ENCODE measurements around the gene ROBO4.

Gene ROBO4

GRCh38 chr11:124882339-124883071, 15.2 kb downstream of the ROBO4 start:
- H3K4me1 ChIP-seq (ENCODE audit: insufficient read depth, insufficient read length) = no peaks in the 10 kb centered on the region

GRCh38 chr11:124880958-124881357, 16.7 kb downstream of the ROBO4 start:
- no peaks in the 10 kb centered on the region for H3K36me3 ChIP-seq (ENCODE audit: insufficient read depth, insufficient read length, low read length)
- no peaks in the 10 kb centered on the region for H3K27me3 ChIP-seq (ENCODE audit: insufficient read depth, insufficient read length)
- DNase-seq (ENCODE audit: low read depth, low spot score) = no peak
- no peak overlapping the region for H3K9ac ChIP-seq (ENCODE audit: insufficient read length, low read depth)
- no peak for TF ChIP-seq SUZ12 (IDR thresholded peaks at IDR 0.05; ENCODE audit: extremely low read depth, insufficient read depth, insufficient read length)
- no peak overlapping the region for H3K4me3 ChIP-seq (ENCODE audit: insufficient read length, low read depth)
- H3K9me3 ChIP-seq (ENCODE audit: insufficient read depth, low read length) = no peaks in the 10 kb centered on the region
- H3K4me1 ChIP-seq (ENCODE audit: insufficient read depth, insufficient read length) = no peaks in the 10 kb centered on the region

More at GRCh38 chr11:124882339-124883071, 15.2 kb downstream of the ROBO4 start:
- Histone ChIP-seq H3K4me3 (ENCODE audit: insufficient read length, low read depth) (no peak overlapping the region), H3K9ac (ENCODE audit: insufficient read length, low read depth) (no peak overlapping the region), H3K9me3 (ENCODE audit: insufficient read depth, low read length) (no peaks in the 10 kb centered on the region), H3K36me3 (ENCODE audit: insufficient read depth, insufficient read length, low read length) (no peaks in the 10 kb centered on the region), H3K27me3 (ENCODE audit: insufficient read depth, insufficient read length) (no peaks in the 10 kb centered on the region)
- DNase-seq (ENCODE audit: low read depth, low spot score) = no peak
- no peak for TF ChIP-seq YY1 (IDR thresholded peaks at IDR 0.05; ENCODE audit: insufficient read depth, insufficient read length)
- TF ChIP-seq SUZ12 (IDR thresholded peaks at IDR 0.05; ENCODE audit: extremely low read depth, insufficient read depth, insufficient read length) = no peak
- TF ChIP-seq ZNF274 (IDR thresholded peaks at IDR 0.05; ENCODE audit: low read depth, low read length) = no peak

- no peak for DNase-seq (ENCODE audit: low read depth, low spot score)
- Histone ChIP-seq H3K9ac (ENCODE audit: insufficient read length, low read depth) (no peak overlapping the region), H3K4me3 (ENCODE audit: insufficient read length, low read depth) (no peak overlapping the region), H3K9me3 (ENCODE audit: insufficient read depth, low read length) (no peaks in the 10 kb centered on the region), H3K4me1 (ENCODE audit: insufficient read depth, insufficient read length) (no peaks in the 10 kb centered on the region), H3K27me3 (ENCODE audit: insufficient read depth, insufficient read length) (peaks cover 4% of the 10 kb centered on the region), H3K36me3 (ENCODE audit: insufficient read depth, insufficient read length, low read length) (no peaks in the 10 kb centered on the region)
- TF ChIP-seq SUZ12 (IDR thresholded peaks at IDR 0.05; ENCODE audit: extremely low read depth, insufficient read depth, insufficient read length) = no peak
- TF ChIP-seq ZNF274 (IDR thresholded peaks at IDR 0.05; ENCODE audit: low read depth, low read length) = no peak
- no peak for TF ChIP-seq YY1 (IDR thresholded peaks at IDR 0.05; ENCODE audit: insufficient read depth, insufficient read length)
Measured at GRCh38 chr11:124880290-124880611, 17.4 kb downstream of the ROBO4 start.

GRCh38 chr11:124879493-124880289, 18.0 kb downstream of the ROBO4 start:
- Histone ChIP-seq H3K27me3 (ENCODE audit: insufficient read depth, insufficient read length) (peaks cover 9% of the 10 kb centered on the region), H3K9ac (ENCODE audit: insufficient read length, low read depth) (no peak overlapping the region), H3K4me1 (ENCODE audit: insufficient read depth, insufficient read length) (peaks cover 3% of the 10 kb centered on the region), H3K9me3 (ENCODE audit: insufficient read depth, low read length) (no peaks in the 10 kb centered on the region), H3K4me3 (ENCODE audit: insufficient read length, low read depth) (no peak overlapping the region), H3K36me3 (ENCODE audit: insufficient read depth, insufficient read length, low read length) (no peaks in the 10 kb centered on the region)
- TF ChIP-seq ZNF274 (IDR thresholded peaks at IDR 0.05; ENCODE audit: low read depth, low read length) (no peak), SUZ12 (IDR thresholded peaks at IDR 0.05; ENCODE audit: extremely low read depth, insufficient read depth, insufficient read length) (no peak), YY1 (IDR thresholded peaks at IDR 0.05; ENCODE audit: insufficient read depth, insufficient read length) (no peak)
- no peak for DNase-seq (ENCODE audit: low read depth, low spot score)

- Histone ChIP-seq H3K4me3 (ENCODE audit: insufficient read length, low read depth) (no peak overlapping the region), H3K4me1 (ENCODE audit: insufficient read depth, insufficient read length) (peaks cover 3% of the 10 kb centered on the region), H3K27me3 (ENCODE audit: insufficient read depth, insufficient read length) (peaks cover 16% of the 10 kb centered on the region), H3K9me3 (ENCODE audit: insufficient read depth, low read length) (no peaks in the 10 kb centered on the region), H3K36me3 (ENCODE audit: insufficient read depth, insufficient read length, low read length) (no peaks in the 10 kb centered on the region), H3K9ac (ENCODE audit: insufficient read length, low read depth) (no peak overlapping the region)
- DNase-seq (ENCODE audit: low read depth, low spot score) = no peak
- no peak for TF ChIP-seq ZNF274 (IDR thresholded peaks at IDR 0.05; ENCODE audit: low read depth, low read length)
- no peak for TF ChIP-seq SUZ12 (IDR thresholded peaks at IDR 0.05; ENCODE audit: extremely low read depth, insufficient read depth, insufficient read length)
- no peak for TF ChIP-seq YY1 (IDR thresholded peaks at IDR 0.05; ENCODE audit: insufficient read depth, insufficient read length)
Measured at GRCh38 chr11:124878759-124879492, 18.7 kb downstream of the ROBO4 start.

- H3K27me3 ChIP-seq (ENCODE audit: insufficient read depth, insufficient read length) = peaks cover 16% of the 10 kb centered on the region
- H3K36me3 ChIP-seq (ENCODE audit: insufficient read depth, insufficient read length, low read length) = no peaks in the 10 kb centered on the region
- no peak overlapping the region for H3K9ac ChIP-seq (ENCODE audit: insufficient read length, low read depth)
- no peak overlapping the region for H3K4me3 ChIP-seq (ENCODE audit: insufficient read length, low read depth)
- peaks cover 3% of the 10 kb centered on the region for H3K4me1 ChIP-seq (ENCODE audit: insufficient read depth, insufficient read length)
- no peak for DNase-seq (ENCODE audit: low read depth, low spot score)
- no peaks in the 10 kb centered on the region for H3K9me3 ChIP-seq (ENCODE audit: insufficient read depth, low read length)
- TF ChIP-seq YY1 (IDR thresholded peaks at IDR 0.05; ENCODE audit: insufficient read depth, insufficient read length) (no peak), ZNF274 (IDR thresholded peaks at IDR 0.05; ENCODE audit: low read depth, low read length) (no peak), SUZ12 (IDR thresholded peaks at IDR 0.05; ENCODE audit: extremely low read depth, insufficient read depth, insufficient read length) (no peak)
Measured at GRCh38 chr11:124877910-124878758, 19.5 kb downstream of the ROBO4 start.
